Measurements from ENCODE around the gene SZRD1.
"Not testable (repeated sequence)": the region's sequence is repeated elsewhere in the genome, so short reads cannot be mapped to it uniquely, and the experiment has no call there.

- TF ChIP-seq CTCF (IDR thresholded peaks at IDR 0.05; ENCODE audit: poor library complexity, severe bottlenecking); RAD21 (conservative IDR thresholded peaks at IDR 0.05); EP300 (conservative IDR thresholded peaks at IDR 0.05; ENCODE audit: poor library complexity, severe bottlenecking); SMC3 (conservative IDR thresholded peaks at IDR 0.05; ENCODE audit: poor library complexity); POLR2AphosphoS5 (IDR thresholded peaks at IDR 0.05); REST (IDR thresholded peaks at IDR 0.05; ENCODE audit: borderline replicate concordance); EZH2 (IDR thresholded peaks at IDR 0.05; ENCODE audit: borderline replicate concordance, insufficient read depth, low read length, poor library complexity, severe bottlenecking); TAF1 (IDR thresholded peaks at IDR 0.05; ENCODE audit: low read depth): not testable (repeated sequence)
These were observed 1.9 kb upstream of the SZRD1 start for GRCh38 chr1:16365146-16365498.

All from neural cell (in vitro differentiated cells).